Kidney (tissue), 14 donors: ENCODE measurements around the gene PODXL2. TPM values are rescaled to one million over a fixed set of nuclear protein-coding genes. Genes with fewer than 3 reads are reported as not detected.

ENCODE experiments used
- DNase-seq, 5 donors: peaks; one replicate each; pipeline ENCODE4 v3.0.0-alpha.2; 2013 to 2020
- FAIRE-seq: peaks from 2 replicates; lab custom pipeline; 2012; peaks lifted over from hg19 to GRCh38; lab: Jason Lieb, UNC
- H3K27ac ChIP-seq, 2 donors: one replicate each; pipeline ENCODE4 v1.7.0; 2013; ENCODE audit warnings: low read depth in 2 of 2, low read length in 2 of 2, inconsistent platforms in 1 of 2
- H3K27me3 ChIP-seq: one replicate; pipeline ENCODE4 v1.7.1; 2013; ENCODE audit warnings: low read length, inconsistent platforms; ENCODE audit not compliant: control insufficient read depth, insufficient read depth
- H3K36me3 ChIP-seq, 3 donors: one replicate each; pipeline versions ENCODE4 v1.7.0 to v1.7.1; 2013; ENCODE audit warnings: low read length in 3 of 3, control low read depth in 1 of 3, inconsistent platforms in 1 of 3; ENCODE audit not compliant: insufficient read depth in 3 of 3, control insufficient read depth in 2 of 3
- H3K4me1 ChIP-seq, 3 donors: one replicate each; pipeline versions ENCODE4 v1.7.0 to v1.7.1; 2013; ENCODE audit warnings: low read length in 3 of 3, inconsistent platforms in 1 of 3, low read depth in 1 of 3; ENCODE audit not compliant: control insufficient read depth in 2 of 3, insufficient read depth in 2 of 3
- H3K4me3 ChIP-seq, 3 donors: one replicate each; pipeline versions ENCODE4 v1.7.0 to v1.8.1; 2013; ENCODE audit warnings: low read length in 3 of 3, control low read depth in 1 of 3, inconsistent platforms in 1 of 3
- H3K9ac ChIP-seq, 3 donors: one replicate each; pipeline versions ENCODE4 v1.7.0 to v1.7.1; 2013; ENCODE audit warnings: low read length in 3 of 3, control low read depth in 1 of 3, inconsistent platforms in 1 of 3
- H3K9me3 ChIP-seq, 3 donors: one replicate each; pipeline versions ENCODE4 v1.7.0 to v1.7.1; 2013; ENCODE audit warnings: low read length in 3 of 3, control low read depth in 1 of 3, inconsistent platforms in 1 of 3; ENCODE audit not compliant: control insufficient read depth in 2 of 3, insufficient read depth in 1 of 3
- CTCF ChIP-seq: IDR thresholded peaks from 3 replicates; pipeline ENCODE4 v1.5.1; 2012; ENCODE audit warnings: mild to moderate bottlenecking, moderate library complexity, borderline replicate concordance; ENCODE audit not compliant: insufficient read depth; ENCODE audit errors: extremely low read depth
- intact Hi-C: fragments of 100-400 bp; cut with DNase I; formaldehyde crosslinking; loops from one replicate; pipeline ENCODE4 v1.11.1; 2022
- polyA plus RNA-seq: library from polyadenylated mRNA; stranded (reverse); fragments of 350-450 nt; fragmentation: Illumina TruSeq; extraction: RNeasy Lipid Tissue Mini Kit (QIAGEN cat#74804); gene quantifications from one replicate; pipeline ENCODE4 v1.2.3, GENCODE V29; 2014; ENCODE audit warnings: low read depth, low replicate concordance; ENCODE audit not compliant: insufficient read depth
- total RNA-seq: library from RNA; stranded (reverse); fragmentation: NEBNext Ultra II Directional; extraction: Animal tissue kit (Norgen Biotek cat#: 25700); gene quantifications from one replicate; pipeline ENCODE4 v1.2.1, GENCODE V29; 2021
- donor health status: control.
- donor health status: control.
- donor health status: control.
- donor health status: control.
- donor health status: control.
- donor health status: DM: yes; HTN: yes; CAD: no.
- donor health status: Normal renal cell carcinoma (clear cell type).

Gene PODXL2
- total and polyA plus RNA-seq, 2 donors from 2014 or later = 7.4 to 10.5 TPM

GRCh38 chr3:127610105-127610504 lies 18.9 kb upstream of the PODXL2 start:
- no peak for TF ChIP-seq CTCF
- intact Hi-C loops = no loop called here
- Histone ChIP-seq H3K9ac (no peak overlapping the region), H3K27me3 (no peaks in the 10 kb centered on the region), H3K4me3 (no peak overlapping the region), H3K4me1 (no peaks in the 10 kb centered on the region), H3K9me3 (no peaks in the 10 kb centered on the region), H3K36me3 (peaks cover 2 to 13% (median 6%) of the 10 kb centered on the region in 3 donors), H3K27ac (no peak overlapping the region)
- FAIRE-seq = no peak
- DNase-seq = peak in 1 of 5 donors; percentile 14

GRCh38 chr3:127611251-127611650 lies 17.7 kb upstream of the PODXL2 start:
- H3K36me3 ChIP-seq = peaks cover 2 to 9% (median 4%) of the 10 kb centered on the region in 3 donors
- intact Hi-C loops = no loop called here
- no peaks in the 10 kb centered on the region for H3K9me3 ChIP-seq
- no peak for FAIRE-seq
- no peaks in the 10 kb centered on the region for H3K27me3 ChIP-seq
- no peak for TF ChIP-seq CTCF
- DNase-seq = peak in 1 of 5 donors; percentile 44
- no peaks in the 10 kb centered on the region for H3K4me1 ChIP-seq
- H3K4me3 ChIP-seq = no peak overlapping the region
- H3K9ac ChIP-seq = no peak overlapping the region
- H3K27ac ChIP-seq = no peak overlapping the region

- H3K27ac ChIP-seq = no peak overlapping the region
- no peak for TF ChIP-seq CTCF
- peak in 1 of 5 donors; percentile 48 for DNase-seq
- no peaks in the 10 kb centered on the region for H3K9me3 ChIP-seq
- no peak overlapping the region for H3K4me3 ChIP-seq
- H3K27me3 ChIP-seq = no peaks in the 10 kb centered on the region
- intact Hi-C loops = no loop called here
- peaks cover 0 to 6% (median 3%) of the 10 kb centered on the region in 3 donors for H3K36me3 ChIP-seq
- H3K4me1 ChIP-seq = no peaks in the 10 kb centered on the region
- FAIRE-seq = no peak
- no peak overlapping the region for H3K9ac ChIP-seq
Observed at GRCh38 chr3:127612966-127613365, 16.0 kb upstream of the PODXL2 start.

- Histone ChIP-seq H3K9ac (no peak overlapping the region), H3K9me3 (no peaks in the 10 kb centered on the region), H3K4me1 (no peaks in the 10 kb centered on the region), H3K4me3 (no peak overlapping the region), H3K36me3 (peaks cover 0 to 8% (median 3%) of the 10 kb centered on the region in 3 donors), H3K27me3 (no peaks in the 10 kb centered on the region), H3K27ac (no peak overlapping the region)
- FAIRE-seq = no peak
- intact Hi-C loops = no loop called here
- no peak for TF ChIP-seq CTCF
- DNase-seq = no peak
Observed at GRCh38 chr3:127613406-127613805, 15.6 kb upstream of the PODXL2 start.
